Heart left ventricle (tissue), 13 donors: Measurements from ENCODE around the gene CBLB.

Experiments
- POLR2A ChIP-seq, 2 donors: fragments of 450-650 bp; IDR thresholded peaks; one replicate each; pipeline ENCODE4 v1.6.1; 2017; ENCODE audit warnings: antibody characterized with exemption in 2 of 2, mild to moderate bottlenecking in 2 of 2, moderate library complexity in 2 of 2
- TF ChIP-seq, protein P1 (sequence below), 12 donors: fragments of 200-600 bp; sonication (generic) in 4 of 12; IDR thresholded peaks; one replicate each; pipeline versions ENCODE4 v1.5.0 to v1.8.0; 2018 to 2022; ENCODE audit warnings: antibody characterized with exemption in 12 of 12, mild to moderate bottlenecking in 5 of 12
- donor health status: ischemic (EF 13 %, LVEDD 7.1; RV severe dilation, severe dysfunction).
- donor health status: DM: no; HTN: yes; CAD: no.
- donor health status: DM: no; HTN: no; CAD: no.
- donor health status: ischemic (EF 25% LVEDD 6.9; RV normal size, moderate dysfunction).
- donor health status: ischemic (EF 25% LVEDD 5.7; RV mildly dilated, moderate dysfunction).
- donor health status: ischemic (EF 35%, LVEDD 5.7; RV mildly dilated, moderate dysfunction).
- donor health status: nonischemic (EF 11% LVEDD 7.7; RV severe dilation, severe dysfunction).
- donor health status: DM: yes; HTN: yes; CAD: no.
- donor health status: PGD.
- donor health status: ischemic (EF 29% LVEDD 5.4; RV normal size, mild dysfunction).
- donor health status: nonischemic (EF 23%, LVEDD 6.1; RV moderate dilation, normal function).

DNA sequence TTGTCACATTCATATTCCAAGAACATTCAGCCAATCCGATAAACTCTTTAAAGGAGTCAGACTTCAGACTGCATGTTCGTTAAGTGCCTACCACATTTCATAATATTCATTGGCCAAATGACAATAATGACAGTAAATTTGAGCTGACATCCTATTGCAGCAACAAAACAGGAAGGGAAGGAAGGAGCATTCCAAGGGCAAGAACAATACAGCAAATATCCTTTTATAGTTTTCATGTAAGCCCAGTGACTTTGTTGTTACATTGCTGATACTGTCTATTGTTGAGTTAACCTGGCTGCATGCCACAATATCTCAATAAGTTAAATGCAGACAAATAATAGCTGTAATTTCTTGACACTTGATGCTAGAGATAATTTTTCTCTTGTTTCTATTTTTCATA, 16.4 kb upstream of the CBLB start:
- no peak for TF ChIP-seq POLR2A (IDR thresholded peaks at IDR 0.05)
- TF ChIP-seq, protein P1, sequence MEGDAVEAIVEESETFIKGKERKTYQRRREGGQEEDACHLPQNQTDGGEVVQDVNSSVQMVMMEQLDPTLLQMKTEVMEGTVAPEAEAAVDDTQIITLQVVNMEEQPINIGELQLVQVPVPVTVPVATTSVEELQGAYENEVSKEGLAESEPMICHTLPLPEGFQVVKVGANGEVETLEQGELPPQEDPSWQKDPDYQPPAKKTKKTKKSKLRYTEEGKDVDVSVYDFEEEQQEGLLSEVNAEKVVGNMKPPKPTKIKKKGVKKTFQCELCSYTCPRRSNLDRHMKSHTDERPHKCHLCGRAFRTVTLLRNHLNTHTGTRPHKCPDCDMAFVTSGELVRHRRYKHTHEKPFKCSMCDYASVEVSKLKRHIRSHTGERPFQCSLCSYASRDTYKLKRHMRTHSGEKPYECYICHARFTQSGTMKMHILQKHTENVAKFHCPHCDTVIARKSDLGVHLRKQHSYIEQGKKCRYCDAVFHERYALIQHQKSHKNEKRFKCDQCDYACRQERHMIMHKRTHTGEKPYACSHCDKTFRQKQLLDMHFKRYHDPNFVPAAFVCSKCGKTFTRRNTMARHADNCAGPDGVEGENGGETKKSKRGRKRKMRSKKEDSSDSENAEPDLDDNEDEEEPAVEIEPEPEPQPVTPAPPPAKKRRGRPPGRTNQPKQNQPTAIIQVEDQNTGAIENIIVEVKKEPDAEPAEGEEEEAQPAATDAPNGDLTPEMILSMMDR (IDR thresholded peaks at IDR 0.05) = no peak
